B cell (primary cell): Measurements from ENCODE around the gene SF3B5. TPM values are rescaled to one million over a fixed set of nuclear protein-coding genes. Genes with fewer than 3 reads are reported as not detected.
A peak's percentile ranks its signal among the peaks of the same experiment; 100 is the strongest.

Experiments
- ATAC-seq: fragments of 200-7000 bp; cut with Tn5 transposase; one replicate; pipeline ENCODE4 v1.10.0; 2021; ENCODE audit warnings: low read depth, mild to moderate bottlenecking, moderate number of reproducible peaks, moderate library complexity
- CTCF ChIA-PET: fragments of 350-600 bp; sonication (Branson Sonifier 250); formaldehyde crosslinking; loops from one replicate; lab custom pipeline; 2021; ENCODE audit warnings: antibody characterized with exemption, inconsistent platforms; lab: Charles Lee
- POLR2A ChIA-PET: fragments of 350-600 bp; sonication (Branson Sonifier 250); formaldehyde crosslinking; loops from one replicate; lab custom pipeline; 2021; ENCODE audit warnings: antibody characterized with exemption; lab: Charles Lee
- DNase-seq: peaks from one replicate; pipeline ENCODE4 v3.0.0; 2013
- H2AFZ ChIP-seq: 2 replicates; pipeline ENCODE4 v1.6.1; 2012; ENCODE audit warnings: mild to moderate bottlenecking, low read depth, low read length; ENCODE audit not compliant: insufficient read depth, poor library complexity, severe bottlenecking
- H3K27ac ChIP-seq, 2 donors: 1 replicate in 1 of 2; 2 replicates in 1 of 2; pipeline ENCODE4 v1.5.1; 2012 to 2013; ENCODE audit warnings: low read length in 2 of 2, mild to moderate bottlenecking in 2 of 2, moderate library complexity in 1 of 2
- H3K27me3 ChIP-seq, 4 experiments: fragments of 200-600 bp in 1 of 4; sonication (generic) in 1 of 4; replicated peaks in 1 of 4; 1 replicate in 2 of 4; 2 replicates in 2 of 4; pipeline versions ENCODE4 v1.6.1 to v1.7.0; 2013 to 2016; ENCODE audit warnings: low read length in 3 of 4, mild to moderate bottlenecking in 2 of 4, mixed read lengths in 1 of 4, moderate library complexity in 1 of 4; ENCODE audit not compliant: insufficient read depth in 4 of 4, control insufficient read depth in 3 of 4; ENCODE audit errors: control extremely low read depth in 1 of 4
- H3K36me3 ChIP-seq, 2 experiments: replicated peaks in 1 of 2; 1 replicate in 1 of 2; 2 replicates in 1 of 2; pipeline versions ENCODE4 v1.6.1 to v1.7.1; 2013; ENCODE audit warnings: low read length in 1 of 2; ENCODE audit not compliant: insufficient read depth in 2 of 2, control insufficient read depth in 1 of 2; ENCODE audit errors: control extremely low read depth in 1 of 2, extremely low read depth in 1 of 2
- H3K4me1 ChIP-seq, 2 donors: fragments of 200-600 bp in 1 of 2; sonication (generic) in 1 of 2; 1 replicate in 1 of 2; 2 replicates in 1 of 2; pipeline versions ENCODE4 v1.5.1 to v1.6.1; 2013 to 2017; ENCODE audit warnings: low read length in 2 of 2; ENCODE audit not compliant: control insufficient read depth in 2 of 2, insufficient read depth in 2 of 2
- H3K4me2 ChIP-seq: replicated peaks from 2 replicates; pipeline ENCODE3; 2012; ENCODE audit warnings: mild to moderate bottlenecking, low read depth, low read length; ENCODE audit not compliant: poor library complexity, severe bottlenecking
- H3K4me3 ChIP-seq, 5 experiments: fragments of 200-600 bp in 1 of 5; sonication (generic) in 1 of 5; 1 replicate in 3 of 5; 2 replicates in 2 of 5; pipeline versions ENCODE4 v1.5.1 to v1.7.0; 2011 to 2016; ENCODE audit warnings: low read length in 4 of 5, mild to moderate bottlenecking in 4 of 5, low read depth in 2 of 5, control low read depth in 1 of 5, moderate library complexity in 1 of 5; ENCODE audit not compliant: insufficient read depth in 1 of 5; ENCODE audit errors: control extremely low read depth in 1 of 5, extremely low read depth in 1 of 5
- H3K79me2 ChIP-seq: fragments of 200-600 bp; sonication (generic); one replicate; pipeline ENCODE4 v1.6.0; 2016; ENCODE audit warnings: low read length; ENCODE audit not compliant: control insufficient read depth, insufficient read depth
- H3K9ac ChIP-seq: fragments of 200-600 bp; sonication (generic); 2 replicates; pipeline ENCODE4 v1.6.1; 2017; ENCODE audit warnings: mild to moderate bottlenecking, low read length, moderate library complexity
- H3K9me3 ChIP-seq, 3 donors: one replicate each; pipeline versions ENCODE4 v1.6.1 to v1.7.1; 2013; ENCODE audit warnings: low read length in 2 of 3; ENCODE audit not compliant: control insufficient read depth in 2 of 3, insufficient read depth in 1 of 3; ENCODE audit errors: control extremely low read depth in 1 of 3
- H4K20me1 ChIP-seq: 2 replicates; pipeline ENCODE4 v1.6.0; 2012; ENCODE audit warnings: mild to moderate bottlenecking, low read length; ENCODE audit not compliant: insufficient read depth, control insufficient read depth, poor library complexity, severe bottlenecking
- H3K27ac Mint-ChIP-seq: one replicate; pipeline ENCODE4 v1.8.0; 2021; ENCODE audit warnings: mixed read lengths
- H3K27me3 Mint-ChIP-seq: one replicate; pipeline ENCODE4 v1.8.0; 2021; ENCODE audit warnings: mixed read lengths
- H3K4me1 Mint-ChIP-seq: one replicate; pipeline ENCODE4 v1.8.0; 2021; ENCODE audit warnings: mixed read lengths
- H3K4me3 Mint-ChIP-seq: one replicate; pipeline ENCODE4 v1.8.0; 2021; ENCODE audit warnings: mixed read lengths
- H3K9me3 Mint-ChIP-seq: one replicate; pipeline ENCODE4 v1.8.0; 2022; ENCODE audit warnings: mixed read lengths; ENCODE audit not compliant: insufficient read depth
- CTCF ChIP-seq: fragments of 200-600 bp; IDR thresholded peaks from one replicate; pipeline ENCODE4 v1.8.0; 2022; ENCODE audit warnings: antibody characterized with exemption, mild to moderate bottlenecking
- EZH2 ChIP-seq: IDR thresholded peaks from 2 replicates; pipeline ENCODE4 v1.6.1; 2012; ENCODE audit warnings: borderline replicate concordance, low read depth, mild to moderate bottlenecking, moderate library complexity, low read length; ENCODE audit not compliant: insufficient read depth, poor library complexity, severe bottlenecking
- WGBS: methylation state at CpG from one replicate; pipeline ENCODE4 v1.1.5; 2013; ENCODE audit warnings: missing lambda C conversion rate; ENCODE audit not compliant: insufficient coverage; 5-methylcytosine and 5-hydroxymethylcytosine counted together
- intact Hi-C: fragments of 100-400 bp; cut with micrococcal nuclease; formaldehyde crosslinking; loops from one replicate; pipeline ENCODE4 v1.10.0; 2022
- polyA plus RNA-seq: library from polyadenylated mRNA; depleted of rRNA; stranded (reverse); fragments of >200 nt; gene quantifications from 2 replicates; pipeline ENCODE4 v1.2.3, GENCODE V29; 2012
- total RNA-seq, 2 donors: library from RNA; stranded (reverse); fragments of 120-200 nt in 1 of 2; gene quantifications; 1 replicate in 1 of 2; 2 replicates in 1 of 2; pipeline versions ENCODE4 v1.2.3 to v1.2.4, GENCODE V29; 2013 to 2022

Gene SF3B5
- total and polyA plus RNA-seq, 2 donors (not counting 1 experiment from before 2014, with no cell fraction given) = 111 to 360 TPM

GRCh38 chr6:144143106-144143505, 47.7 kb upstream of the SF3B5 start:
- no peak overlapping the region for H2AFZ ChIP-seq
- no peaks in the 10 kb centered on the region for H3K79me2 ChIP-seq
- ATAC-seq (no peak), DNase-seq (no peak)
- intact Hi-C loops = no loop called here
- H3K9ac ChIP-seq = no peak overlapping the region
- CTCF ChIA-PET = interaction anchor here (0.7 to 1.8 kb wide), 2 partner anchors 34 to 73 kb away, joined by 3 to 6 read pairs; no protein-coding TSS in a partner anchor
- TF ChIP-seq EZH2 = no peak
- no peak for TF ChIP-seq CTCF
- no peaks in the 10 kb centered on the region for H3K27me3 ChIP-seq
- POLR2A ChIA-PET = no interaction called here
- Mint-ChIP-seq H3K27me3 (no peaks in the 10 kb centered on the region), H3K27ac (no peak overlapping the region), H3K4me3 (no peak overlapping the region), H3K9me3 (no peaks in the 10 kb centered on the region), H3K4me1 (peaks cover 20% of the 10 kb centered on the region)
- H3K4me1 ChIP-seq = peaks cover 0 to 2% of the 10 kb centered on the region in 2 donors
- H3K36me3 ChIP-seq = no peaks in the 10 kb centered on the region
- no peak overlapping the region for H3K27ac ChIP-seq
- no peak overlapping the region for H3K4me2 ChIP-seq
- no peak overlapping the region for H3K4me3 ChIP-seq
- no peaks in the 10 kb centered on the region for H4K20me1 ChIP-seq
- no peaks in the 10 kb centered on the region for H3K9me3 ChIP-seq
- no CpG with 5 or more reads among the region's 1 CpG for WGBS

- peaks cover 15% of the 10 kb centered on the region for H3K4me1 Mint-ChIP-seq
- no peak overlapping the region for H3K27ac ChIP-seq
- H2AFZ ChIP-seq = no peak overlapping the region
- H3K4me1 ChIP-seq = peaks cover 0 to 2% of the 10 kb centered on the region in 2 donors
- no peaks in the 10 kb centered on the region for H3K9me3 ChIP-seq
- H3K4me3 ChIP-seq = peak overlapping the region in 1 of 5 experiments; percentile 42
- H3K27me3 Mint-ChIP-seq = no peaks in the 10 kb centered on the region
- CTCF ChIA-PET = interaction anchor here (0.9 to 1.5 kb wide), 2 partner anchors 10 to 340 kb away, joined by 3 read pairs; no protein-coding TSS in a partner anchor
- H3K36me3 ChIP-seq = no peaks in the 10 kb centered on the region
- WGBS = no CpG with 5 or more reads among the region's 2 CpGs
- no peak overlapping the region for H3K27ac Mint-ChIP-seq
- intact Hi-C loops = no loop called here
- no peak overlapping the region for H3K9ac ChIP-seq
- ATAC-seq = no peak
- H3K4me3 Mint-ChIP-seq = no peak overlapping the region
- no peaks in the 10 kb centered on the region for H3K79me2 ChIP-seq
- POLR2A ChIA-PET = interaction anchor here (1.5 kb wide), 1 partner anchor 9 kb away, joined by 3 read pairs; the partner anchor contains the start of gene STX11
- no peaks in the 10 kb centered on the region for H3K27me3 ChIP-seq
- no peaks in the 10 kb centered on the region for H3K9me3 Mint-ChIP-seq
- no peaks in the 10 kb centered on the region for H4K20me1 ChIP-seq
- H3K4me2 ChIP-seq = no peak overlapping the region
- TF ChIP-seq CTCF = no peak
- no peak for TF ChIP-seq EZH2
- no peak for DNase-seq
Observed at GRCh38 chr6:144141470-144141869, 46.1 kb upstream of the SF3B5 start.
